Stimulated activated CD4-positive, alpha-beta T cell treated with anti-CD3 and anti-CD28 coated beads, Interleukin-1b, Interleukin-23, amount 100 ng/mL, for 1 hour (primary cell): ENCODE results near the gene AHRR.

Experiments
- DNase-seq, 2 donors: peaks; one replicate each; pipeline ENCODE4 v3.0.0-alpha.2; 2020; ENCODE audit warnings: low read depth in 2 of 2

AHRR gene

DNA sequence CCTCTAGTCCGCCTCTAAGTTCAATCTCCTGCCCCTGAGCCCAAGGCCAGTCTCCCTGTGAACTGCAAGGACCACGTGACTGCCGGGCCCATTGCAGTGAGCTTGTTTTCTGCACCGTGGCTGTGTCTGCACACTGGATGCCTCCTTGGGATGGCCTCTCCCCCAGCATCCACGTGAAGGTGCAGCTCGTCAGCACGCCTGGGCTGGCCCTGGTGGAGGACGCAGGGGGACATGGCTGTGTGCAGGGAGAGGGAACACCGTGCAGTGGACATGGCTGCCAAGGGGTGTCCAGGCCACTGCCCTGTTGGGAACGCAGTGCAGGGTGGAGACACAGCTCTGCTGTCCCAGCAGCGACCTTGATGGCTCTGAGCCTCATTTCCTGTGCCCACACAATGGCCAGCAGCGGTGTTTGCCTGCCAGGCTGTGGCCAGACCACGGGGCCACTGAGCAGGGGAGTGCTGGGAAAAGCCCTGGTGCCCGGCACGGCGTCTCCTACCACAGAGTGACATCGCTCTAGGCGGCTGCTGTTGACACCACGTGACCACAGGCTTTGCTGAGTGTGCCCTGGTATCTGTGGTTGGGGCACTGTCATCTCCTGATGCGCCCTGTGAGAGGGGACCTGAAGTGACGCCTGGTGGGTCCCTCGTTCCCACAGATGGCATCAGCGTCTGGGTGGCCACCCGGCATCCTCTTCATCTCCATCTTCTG is 94.6 kb downstream of the AHRR start:
- no peak for DNase-seq

DNA sequence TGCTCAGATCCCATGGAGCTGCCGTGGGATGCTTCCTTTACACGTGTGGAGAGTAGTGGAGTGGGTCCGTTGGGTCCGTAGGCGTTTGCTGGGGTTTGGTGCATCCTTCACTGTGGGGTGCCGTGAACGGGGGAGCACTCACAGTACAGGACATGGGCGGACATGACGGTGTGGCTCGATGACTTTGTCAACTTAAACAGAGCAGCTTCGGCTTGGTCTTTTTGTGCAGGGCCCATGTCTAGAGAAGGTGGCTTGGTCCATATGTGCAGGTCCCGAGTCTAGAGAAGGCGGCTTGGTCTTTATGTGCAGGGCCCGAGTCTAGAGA is 95.1 kb downstream of the AHRR start:
- no peak for DNase-seq

- DNase-seq: no peak
These were observed 96.0 kb downstream of the AHRR start for GRCh38 chr5:417301-418161.

DNA sequence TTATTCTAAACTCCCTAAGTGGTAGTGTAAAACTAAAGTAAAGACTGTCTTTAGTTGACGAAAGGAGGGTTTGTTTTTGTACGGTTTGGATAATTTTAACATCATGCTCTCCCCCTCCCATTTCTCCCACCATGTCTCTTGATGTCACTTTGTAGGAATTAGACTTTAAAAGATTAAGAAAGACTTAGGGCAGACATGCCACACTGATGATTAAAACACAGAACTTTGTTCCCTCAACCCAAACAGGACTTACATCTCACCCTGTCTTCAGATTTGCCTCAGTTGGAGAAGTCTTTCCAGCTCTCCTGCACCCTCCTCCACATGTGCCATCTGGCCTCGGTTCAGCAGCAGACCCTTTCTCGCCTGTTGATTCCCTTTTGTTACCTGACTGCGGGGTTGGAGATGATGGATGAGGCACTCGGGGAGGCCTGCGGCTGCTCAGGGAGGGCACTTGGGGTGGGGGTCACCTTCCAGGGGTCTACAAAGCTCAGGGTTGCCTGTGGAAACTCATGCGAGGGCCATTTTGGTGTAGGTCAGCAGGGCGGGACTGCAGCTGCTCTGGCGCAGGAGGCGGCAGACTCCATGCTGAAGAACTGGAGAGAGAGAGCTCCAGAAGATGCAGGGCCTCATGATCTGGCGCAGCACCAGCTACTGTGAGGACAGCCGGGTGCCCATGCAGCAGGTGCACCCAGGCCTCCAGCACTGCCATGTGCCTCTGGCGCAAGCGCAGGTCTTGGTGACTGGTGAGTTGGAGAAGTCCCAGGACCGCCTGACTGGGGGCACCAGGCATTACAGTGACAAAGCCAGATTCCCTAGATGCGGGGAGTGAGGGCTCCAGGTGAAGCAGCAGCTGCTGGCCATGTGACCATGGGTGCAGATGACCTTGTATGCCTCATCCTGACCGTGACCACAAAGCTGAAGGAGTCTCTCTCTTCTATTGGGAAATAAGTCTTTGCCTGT is 96.9 kb downstream of the AHRR start:
- no peak for DNase-seq

DNA sequence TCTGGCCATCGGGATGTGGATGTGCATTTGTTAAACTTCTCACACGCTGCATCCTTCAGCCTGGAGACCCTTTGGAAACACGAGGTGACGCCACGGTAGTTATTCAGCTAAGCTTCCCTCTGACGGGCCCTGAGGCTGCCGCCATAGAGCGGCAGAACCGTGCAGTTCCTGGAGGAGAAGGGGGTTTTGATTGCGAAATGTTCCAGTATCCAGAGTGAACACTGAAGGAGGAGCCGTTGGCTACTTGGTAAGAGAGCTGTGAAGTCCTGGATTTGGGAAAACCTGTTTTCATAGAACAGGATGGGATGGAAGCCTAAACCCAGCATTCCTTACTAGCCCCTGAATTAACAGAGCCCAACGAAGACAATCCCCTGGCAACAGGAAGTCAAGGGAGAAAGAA is 98.5 kb downstream of the AHRR start:
- DNase-seq: no peak

GRCh38 chr5:420632-421286 is 99.2 kb downstream of the AHRR start:
- DNase-seq: no peak

- no peak for DNase-seq
These were observed 99.9 kb downstream of the AHRR start for GRCh38 chr5:421287-421880.

DNA sequence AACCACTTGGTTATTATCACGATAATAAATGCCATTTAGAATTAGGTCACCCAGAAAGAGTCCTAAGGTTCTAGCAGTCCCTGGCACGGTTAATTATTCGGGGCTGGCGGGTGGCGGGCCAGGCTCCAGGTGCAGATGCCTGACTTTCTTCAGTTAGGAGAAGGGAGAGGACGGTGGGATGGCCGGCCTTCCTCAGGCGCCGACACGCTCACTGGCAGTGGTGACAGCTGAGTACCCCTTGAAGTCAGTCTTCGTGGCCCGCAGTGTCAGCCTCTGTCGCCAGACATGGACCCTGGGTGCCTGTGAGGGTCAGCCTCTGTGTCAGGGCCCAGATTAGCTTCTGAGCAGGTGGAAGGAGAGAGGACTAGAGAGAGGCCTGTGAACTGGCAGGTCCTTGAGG is 100.4 kb downstream of the AHRR start:
- DNase-seq: no peak

- DNase-seq: no peak
These were observed 101.1 kb downstream of the AHRR start for GRCh38 chr5:422323-423232.

- DNase-seq: no peak
These were observed 101.7 kb downstream of the AHRR start for GRCh38 chr5:423233-423565.

DNA sequence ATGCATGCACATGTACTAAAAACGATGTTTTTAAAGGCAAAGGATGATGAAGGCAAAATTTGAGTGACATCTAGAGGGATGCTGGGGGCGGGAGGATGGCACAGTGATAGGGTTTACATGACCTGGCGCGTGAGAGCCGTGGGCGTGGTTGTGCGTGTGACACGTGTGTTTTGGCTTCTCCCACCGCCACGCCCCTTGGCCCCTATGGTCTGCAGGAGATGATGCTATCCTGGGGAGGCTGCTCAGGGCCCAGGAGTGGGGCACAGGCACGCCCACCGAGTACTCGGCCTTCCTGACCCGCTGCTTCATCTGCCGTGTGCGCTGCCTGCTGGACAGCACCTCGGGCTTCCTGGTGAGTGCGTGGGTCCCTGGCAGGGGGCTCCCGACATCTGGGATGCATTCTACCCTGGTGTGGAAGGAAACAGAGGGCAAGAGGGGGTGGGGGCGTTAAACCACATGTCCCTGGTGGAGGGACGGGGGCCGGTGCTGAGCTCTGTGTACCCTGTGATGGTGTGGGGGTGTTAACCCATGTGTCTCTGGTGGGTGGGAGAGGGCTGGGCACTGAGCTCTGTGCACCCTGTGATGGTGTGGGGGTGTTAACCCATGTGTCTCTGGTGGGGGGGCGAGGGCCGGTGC is 102.2 kb downstream of the AHRR start:
- no peak for DNase-seq

- no peak for DNase-seq
These were observed 103.0 kb downstream of the AHRR start for GRCh38 chr5:424301-425110.

DNA sequence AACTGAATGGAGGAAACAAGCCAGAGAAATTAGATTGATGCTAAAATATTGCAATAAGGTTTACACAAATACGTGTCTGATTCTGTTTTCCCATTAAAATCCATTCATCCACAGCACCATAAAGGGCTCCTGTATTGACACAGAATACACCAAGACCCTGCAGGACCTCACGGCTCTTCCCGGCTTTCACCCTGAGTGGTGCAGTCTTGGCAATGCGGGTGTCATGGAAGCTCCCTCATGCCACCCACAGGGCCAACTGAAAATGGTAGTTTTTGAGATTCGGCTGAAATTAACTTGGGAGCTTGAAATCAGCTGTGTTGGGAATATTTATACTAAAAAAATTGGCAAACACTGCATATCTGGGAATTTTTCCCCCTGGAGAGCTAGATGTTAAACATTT is 104.2 kb downstream of the AHRR start:
- no peak for DNase-seq

DNA sequence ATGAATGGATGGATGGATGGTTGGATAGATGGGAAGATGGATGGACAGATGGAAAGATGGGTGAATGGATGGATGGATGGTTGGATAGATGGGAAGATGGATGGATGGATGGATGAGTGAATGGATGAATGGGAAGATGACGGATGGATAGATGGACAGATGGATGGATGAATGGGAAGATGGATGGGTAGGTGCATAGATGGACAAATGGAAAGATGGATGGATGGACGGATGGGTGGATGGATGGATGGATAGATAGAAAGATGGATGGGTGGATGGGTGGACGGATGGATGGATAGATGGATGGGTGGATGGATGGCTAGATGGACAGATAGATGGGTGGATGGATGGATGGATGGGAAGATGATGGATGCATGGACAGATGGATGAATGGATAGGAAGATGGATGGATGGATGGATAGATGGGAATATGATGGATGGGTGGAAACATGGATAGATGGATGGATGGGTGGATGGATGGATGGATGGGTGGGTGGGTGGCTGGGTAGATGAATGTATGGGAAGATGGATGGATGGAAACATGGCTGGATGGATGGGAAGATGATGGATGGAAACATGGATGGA is 105.0 kb downstream of the AHRR start:
- no peak for DNase-seq

- DNase-seq: no peak
These were observed 106.0 kb downstream of the AHRR start for GRCh38 chr5:427415-428087.

- DNase-seq: no peak
These were observed 106.7 kb downstream of the AHRR start for GRCh38 chr5:428219-428618.

GRCh38 chr5:428754-429452 is 107.4 kb downstream of the AHRR start:
- no peak for DNase-seq
